ENCODE measurements around the gene DLG2.

Gene DLG2

GRCh38 chr11:83715927-83716535, 1911.1 kb downstream of the DLG2 start:
- TF ChIP-seq, protein P1, sequence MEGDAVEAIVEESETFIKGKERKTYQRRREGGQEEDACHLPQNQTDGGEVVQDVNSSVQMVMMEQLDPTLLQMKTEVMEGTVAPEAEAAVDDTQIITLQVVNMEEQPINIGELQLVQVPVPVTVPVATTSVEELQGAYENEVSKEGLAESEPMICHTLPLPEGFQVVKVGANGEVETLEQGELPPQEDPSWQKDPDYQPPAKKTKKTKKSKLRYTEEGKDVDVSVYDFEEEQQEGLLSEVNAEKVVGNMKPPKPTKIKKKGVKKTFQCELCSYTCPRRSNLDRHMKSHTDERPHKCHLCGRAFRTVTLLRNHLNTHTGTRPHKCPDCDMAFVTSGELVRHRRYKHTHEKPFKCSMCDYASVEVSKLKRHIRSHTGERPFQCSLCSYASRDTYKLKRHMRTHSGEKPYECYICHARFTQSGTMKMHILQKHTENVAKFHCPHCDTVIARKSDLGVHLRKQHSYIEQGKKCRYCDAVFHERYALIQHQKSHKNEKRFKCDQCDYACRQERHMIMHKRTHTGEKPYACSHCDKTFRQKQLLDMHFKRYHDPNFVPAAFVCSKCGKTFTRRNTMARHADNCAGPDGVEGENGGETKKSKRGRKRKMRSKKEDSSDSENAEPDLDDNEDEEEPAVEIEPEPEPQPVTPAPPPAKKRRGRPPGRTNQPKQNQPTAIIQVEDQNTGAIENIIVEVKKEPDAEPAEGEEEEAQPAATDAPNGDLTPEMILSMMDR (IDR thresholded peaks at IDR 0.05; ENCODE audit: low read depth, low read length), result no peak
- H3K4me3 ChIP-seq (ENCODE audit: low read depth, low read length), result no peak overlapping the region

- H3K4me3 ChIP-seq (ENCODE audit: low read depth, low read length), result no peak overlapping the region
- TF ChIP-seq, protein P1 (IDR thresholded peaks at IDR 0.05; ENCODE audit: low read depth, low read length), result no peak
Observed at GRCh38 chr11:83713708-83714107, 1913.4 kb downstream of the DLG2 start.

GRCh38 chr11:83711106-83711527, 1916.0 kb downstream of the DLG2 start:
- no peak overlapping the region for H3K4me3 ChIP-seq (ENCODE audit: low read depth, low read length)
- TF ChIP-seq, protein P1 (IDR thresholded peaks at IDR 0.05; ENCODE audit: low read depth, low read length), result no peak

DNA sequence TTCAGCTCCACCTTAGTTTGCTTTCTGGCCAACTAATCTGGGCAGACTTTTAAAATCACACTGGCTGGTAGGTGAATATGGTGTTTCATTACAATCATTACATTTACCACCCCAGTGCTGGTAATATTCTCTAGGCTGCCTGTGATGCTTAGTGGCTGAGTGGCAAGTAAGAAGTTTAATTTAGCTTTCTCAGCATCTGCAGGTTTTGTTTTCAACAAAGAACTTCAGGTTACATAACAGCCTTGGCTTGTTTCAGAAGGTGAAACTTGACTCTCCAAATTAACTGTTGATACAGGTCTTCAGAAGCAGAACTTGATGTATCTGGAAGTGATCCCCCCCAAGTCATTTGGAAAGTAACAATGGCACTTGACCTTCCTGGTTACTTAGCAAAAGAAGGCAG, 1917.7 kb downstream of the DLG2 start:
- H3K4me3 ChIP-seq (ENCODE audit: low read depth, low read length), result no peak overlapping the region
- TF ChIP-seq, protein P1 (IDR thresholded peaks at IDR 0.05; ENCODE audit: low read depth, low read length), result no peak

- no peak overlapping the region for H3K4me3 ChIP-seq (ENCODE audit: low read depth, low read length)
- TF ChIP-seq, protein P1 (IDR thresholded peaks at IDR 0.05; ENCODE audit: low read depth, low read length), result no peak
Observed at GRCh38 chr11:83706566-83706965, 1920.6 kb downstream of the DLG2 start.

DNA sequence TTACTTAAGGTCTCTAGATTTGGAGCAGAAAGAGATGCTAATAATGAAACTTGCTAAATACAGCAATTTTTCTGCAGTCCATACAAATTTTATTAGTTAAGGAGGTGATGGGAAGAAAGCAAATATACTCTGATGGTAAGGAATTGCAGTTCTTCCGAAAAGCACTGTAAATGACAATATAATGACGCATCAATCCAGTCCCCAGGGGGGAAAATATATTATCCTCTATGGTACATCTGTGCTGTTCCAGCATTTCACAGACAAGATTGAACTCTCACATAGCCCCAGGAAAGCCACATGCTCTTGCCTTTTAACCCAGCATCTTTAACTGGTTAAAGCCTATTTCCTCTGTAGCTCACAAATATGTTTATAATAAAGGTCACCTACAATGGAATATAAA, 1924.3 kb downstream of the DLG2 start:
- H3K4me3 ChIP-seq (ENCODE audit: low read depth, low read length), result no peak overlapping the region
- TF ChIP-seq, protein P1 (IDR thresholded peaks at IDR 0.05; ENCODE audit: low read depth, low read length), result no peak

DNA sequence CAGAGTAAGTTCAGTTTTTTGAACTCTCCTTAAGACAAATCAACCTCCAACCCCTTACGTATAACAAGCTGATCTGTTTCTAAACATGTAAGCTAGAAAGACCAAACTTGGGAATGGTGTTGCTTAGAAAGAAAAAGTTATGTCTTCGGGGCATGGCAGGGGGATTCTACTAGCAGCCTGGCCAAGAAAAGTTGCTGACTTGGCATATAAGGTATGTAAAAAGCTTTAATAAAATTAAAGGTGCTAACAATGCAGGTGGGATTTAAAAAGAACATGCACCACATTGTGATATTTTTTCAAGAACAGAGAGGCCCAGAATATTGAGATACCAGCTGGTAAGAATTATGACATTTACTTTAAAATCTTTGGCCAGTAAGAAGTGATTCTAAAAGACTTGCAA, 1929.6 kb downstream of the DLG2 start:
- TF ChIP-seq, protein P1 (IDR thresholded peaks at IDR 0.05; ENCODE audit: low read depth, low read length), result no peak
- H3K4me3 ChIP-seq (ENCODE audit: low read depth, low read length), result no peak overlapping the region

Data from WI38 (cell line).